Frontal cortex (tissue), 4 donors: ENCODE data around the gene CBFA2T2. TPM values are rescaled to one million over a fixed set of nuclear protein-coding genes. Genes with fewer than 3 reads are reported as not detected.
A peak's percentile ranks its signal among the peaks of the same experiment; 100 is the strongest.
"Not testable (repeated sequence)": the region's sequence is repeated elsewhere in the genome, so short reads cannot be mapped to it uniquely, and the experiment has no call there.

Experiments used
- DNase-seq, 2 donors: peaks; one replicate each; pipeline ENCODE4 v3.0.0; 2012; ENCODE audit warnings: low spot score in 2 of 2
- FAIRE-seq: peaks from 2 replicates; lab custom pipeline; 2012; peaks lifted over from hg19 to GRCh38; lab: Jason Lieb, UNC
- total RNA-seq: library from RNA; depleted of rRNA; stranded (reverse); fragments of >200 nt; gene quantifications from one replicate; pipeline ENCODE4 v1.2.3, GENCODE V29; 2014
- donor health status: control.
- donor health status: control.
- donor health status: control.

The CBFA2T2 gene
- total RNA-seq, 1 donor from 2014 or later = 24.9 TPM

DNA sequence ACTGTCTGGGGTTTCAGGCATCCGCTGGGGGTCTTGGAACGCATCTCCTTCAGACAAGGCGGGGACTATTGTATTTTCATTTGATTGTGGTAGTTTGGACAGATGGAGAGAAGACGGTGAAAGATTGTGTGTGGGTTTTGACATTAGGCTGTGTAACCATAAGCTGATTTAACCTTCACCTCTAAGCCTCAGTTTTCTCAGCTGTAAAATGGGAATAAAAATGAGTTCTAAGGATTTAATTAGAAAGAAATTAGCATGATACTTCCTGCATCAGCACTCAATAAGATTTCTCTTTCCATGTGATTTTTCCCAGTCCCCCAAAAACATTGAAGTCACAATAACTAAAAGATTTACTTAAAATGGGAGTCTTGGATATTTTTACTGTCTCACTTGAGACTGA is 78.1 kb downstream of the CBFA2T2 start:
- no peak for DNase-seq
- FAIRE-seq = no peak

GRCh38 chr20:33568378-33568777 is 78.5 kb downstream of the CBFA2T2 start:
- DNase-seq = peak in 1 of 2 donors; percentile 12
- no peak for FAIRE-seq

- DNase-seq (no peak), FAIRE-seq (no peak)
Measured at GRCh38 chr20:33568868-33569801, 79.2 kb downstream of the CBFA2T2 start.

GRCh38 chr20:33569802-33570391 is 80.0 kb downstream of the CBFA2T2 start:
- no peak for FAIRE-seq
- no peak for DNase-seq

DNA sequence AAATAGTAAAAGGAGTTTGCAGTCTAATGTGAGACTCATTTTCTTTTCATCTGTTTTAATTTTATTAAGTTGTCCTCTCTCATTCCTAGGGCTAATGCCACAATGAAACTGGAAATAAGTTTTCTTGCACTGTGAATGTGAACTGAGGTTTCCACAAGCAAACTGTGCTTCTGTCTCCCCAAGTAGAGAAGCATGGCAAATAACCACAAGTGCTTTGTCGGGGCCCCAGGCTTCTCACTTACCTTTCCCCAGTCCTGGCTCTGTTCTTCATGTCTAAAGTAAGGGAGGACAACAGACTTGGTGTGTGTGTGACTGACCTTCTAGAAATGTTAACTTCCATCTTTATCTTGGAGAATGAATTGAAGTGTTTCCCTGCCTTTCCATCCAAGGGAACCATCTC is 80.8 kb downstream of the CBFA2T2 start:
- no peak for FAIRE-seq
- DNase-seq = no peak

DNA sequence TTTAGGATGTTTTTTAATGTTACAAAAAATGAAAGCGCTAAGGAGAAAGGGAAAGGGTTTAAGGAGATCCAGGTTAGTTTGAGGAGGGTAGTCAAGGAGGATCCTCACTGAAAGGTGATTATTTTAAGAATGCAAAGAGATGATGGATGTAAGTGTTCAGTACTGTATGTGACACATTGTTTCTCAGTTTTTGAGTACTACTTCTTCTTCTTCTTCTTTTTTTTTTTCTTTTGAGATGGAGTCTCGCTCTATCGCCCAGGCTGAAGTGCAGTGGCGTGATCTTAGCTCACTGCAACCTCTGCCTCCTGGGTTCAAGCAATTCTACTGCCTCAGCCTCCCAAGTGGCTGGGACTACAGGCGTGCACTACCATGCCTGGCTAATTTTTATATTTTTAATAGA is 83.4 kb downstream of the CBFA2T2 start:
- not testable (repeated sequence) for DNase-seq, FAIRE-seq

DNA sequence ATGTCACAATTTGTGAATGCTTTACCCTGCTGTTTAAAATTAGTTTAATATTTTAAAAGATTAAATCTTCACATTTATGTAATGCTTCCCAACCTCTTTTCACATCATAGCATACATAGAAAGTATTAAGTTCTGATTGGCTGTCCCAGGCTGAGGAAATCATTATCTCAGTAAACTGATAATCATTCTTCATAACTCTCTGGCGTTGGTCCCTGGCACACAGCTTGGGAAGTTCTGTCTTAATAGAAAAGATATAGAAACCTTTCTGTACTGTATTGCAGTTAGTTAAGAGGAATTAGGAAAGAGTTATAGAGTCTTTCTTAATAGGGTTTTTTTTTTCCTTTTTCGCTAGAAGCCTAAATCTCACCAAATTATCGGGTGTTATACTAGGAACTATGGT is 85.4 kb downstream of the CBFA2T2 start:
- no peak for DNase-seq
- FAIRE-seq = no peak

- DNase-seq = no peak
- no peak for FAIRE-seq
Measured at GRCh38 chr20:33576432-33577125, 86.7 kb downstream of the CBFA2T2 start.

DNA sequence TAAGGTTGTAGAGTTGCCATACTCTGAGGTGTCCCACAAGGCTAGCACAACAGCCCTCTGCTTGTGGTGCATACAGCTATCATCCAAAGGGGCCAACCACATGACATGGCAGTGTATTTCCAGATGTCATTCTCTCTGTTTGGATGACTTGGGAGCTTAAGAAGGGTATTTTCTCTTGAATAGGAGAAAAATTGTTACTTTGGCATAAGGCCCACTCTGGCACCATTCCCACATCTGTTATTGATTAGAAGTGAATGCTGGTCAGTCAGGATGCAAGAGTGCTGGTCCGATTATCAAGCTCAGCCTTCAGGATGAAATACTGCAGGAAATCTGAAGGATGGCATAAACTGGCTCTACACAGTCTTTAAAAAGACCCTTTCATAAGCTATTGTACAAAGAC is 88.6 kb downstream of the CBFA2T2 start:
- DNase-seq = no peak
- FAIRE-seq = no peak

- FAIRE-seq = peak; percentile 30
Measured at GRCh38 chr20:33583143-33583542, 93.2 kb downstream of the CBFA2T2 start.

DNA sequence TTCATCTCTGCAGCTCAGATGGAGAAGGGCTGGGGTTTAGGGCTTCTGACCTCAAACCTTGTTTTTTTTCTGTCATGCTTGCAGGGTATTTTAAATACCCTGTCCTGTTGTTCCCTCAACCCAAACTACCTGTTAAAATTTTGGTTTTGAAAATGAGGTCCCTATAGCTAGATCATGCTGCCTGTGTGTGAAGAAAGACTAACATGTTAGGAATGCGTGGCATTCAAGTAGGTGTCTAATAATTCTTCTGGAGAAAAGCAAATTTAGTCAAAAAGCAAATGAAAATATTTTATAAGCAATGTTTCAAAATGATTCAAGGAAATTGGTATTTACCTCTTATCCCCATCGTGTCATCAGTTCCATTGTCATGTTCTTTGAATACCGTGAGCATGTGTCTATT is 95.1 kb downstream of the CBFA2T2 start:
- FAIRE-seq (no peak), DNase-seq (no peak)

More at GRCh38 chr20:33583143-33583542, 93.2 kb downstream of the CBFA2T2 start:
- DNase-seq = no peak

DNA sequence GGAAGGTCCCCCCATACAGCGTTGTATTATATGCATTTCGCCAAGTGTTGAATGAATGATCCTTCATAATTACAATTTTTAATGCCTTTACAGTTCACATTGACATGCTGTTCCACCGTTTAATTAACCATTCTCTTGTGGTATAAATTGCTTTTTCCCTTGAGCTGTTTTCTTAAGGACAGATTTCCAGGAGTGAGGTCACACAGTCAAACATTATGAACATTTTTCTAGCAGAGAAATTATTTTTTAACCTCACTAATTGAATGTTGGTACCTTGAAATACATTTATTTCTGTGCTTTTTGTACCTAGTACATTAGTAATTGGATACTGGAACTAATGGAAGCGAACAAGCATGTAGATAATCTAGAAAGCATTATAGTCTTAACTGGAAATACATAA is 95.5 kb downstream of the CBFA2T2 start:
- DNase-seq = no peak
- FAIRE-seq = no peak

GRCh38 chr20:33589059-33589458 is 99.2 kb downstream of the CBFA2T2 start:
- FAIRE-seq (no peak), DNase-seq (no peak)

- not testable (repeated sequence) for FAIRE-seq, DNase-seq
Measured at GRCh38 chr20:33591901-33592300, 102.0 kb downstream of the CBFA2T2 start.

DNA sequence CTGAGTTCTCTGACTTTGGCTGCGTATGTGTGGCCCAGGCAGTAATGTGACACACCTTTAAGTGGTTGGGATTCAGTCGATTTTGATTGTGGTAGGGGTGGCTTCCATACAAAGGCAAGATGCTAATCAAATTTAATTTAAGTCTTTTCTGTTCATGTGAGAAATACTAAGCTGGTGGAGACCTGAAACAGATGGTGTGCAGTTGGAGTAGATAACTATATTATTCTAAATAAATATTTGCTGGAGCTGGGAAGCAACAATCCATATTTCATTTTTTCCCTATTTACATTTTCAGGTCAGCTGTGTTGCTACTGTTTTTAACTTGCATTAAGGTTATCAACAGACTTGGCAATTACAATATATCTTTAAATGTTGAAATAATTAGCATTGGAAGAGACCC is 104.8 kb downstream of the CBFA2T2 start:
- DNase-seq (no peak), FAIRE-seq (no peak)

- no peak for FAIRE-seq
- DNase-seq = no peak
Measured at GRCh38 chr20:33600414-33600813, 110.5 kb downstream of the CBFA2T2 start.

GRCh38 chr20:33600981-33601380 is 111.1 kb downstream of the CBFA2T2 start:
- no peak for DNase-seq
- no peak for FAIRE-seq

DNA sequence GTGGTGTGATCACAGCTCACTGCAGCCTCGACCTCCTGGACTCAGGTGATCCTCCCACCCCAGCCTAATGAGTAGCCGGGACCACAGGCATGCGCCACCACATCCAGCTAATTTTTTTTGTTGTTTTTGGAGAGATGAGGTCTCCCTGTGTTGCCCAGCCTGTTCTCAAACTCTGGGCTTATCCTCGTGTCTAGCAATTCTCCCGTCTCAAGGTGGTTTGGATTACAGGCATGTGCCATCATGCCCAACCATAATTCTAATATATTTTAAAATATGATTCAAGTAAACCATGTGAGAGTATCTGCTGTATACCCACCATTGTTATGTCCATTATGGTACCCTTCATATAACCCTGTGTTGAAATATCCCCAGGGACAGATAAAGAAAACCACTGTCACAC is 112.0 kb downstream of the CBFA2T2 start:
- DNase-seq = no peak
- FAIRE-seq = no peak

DNA sequence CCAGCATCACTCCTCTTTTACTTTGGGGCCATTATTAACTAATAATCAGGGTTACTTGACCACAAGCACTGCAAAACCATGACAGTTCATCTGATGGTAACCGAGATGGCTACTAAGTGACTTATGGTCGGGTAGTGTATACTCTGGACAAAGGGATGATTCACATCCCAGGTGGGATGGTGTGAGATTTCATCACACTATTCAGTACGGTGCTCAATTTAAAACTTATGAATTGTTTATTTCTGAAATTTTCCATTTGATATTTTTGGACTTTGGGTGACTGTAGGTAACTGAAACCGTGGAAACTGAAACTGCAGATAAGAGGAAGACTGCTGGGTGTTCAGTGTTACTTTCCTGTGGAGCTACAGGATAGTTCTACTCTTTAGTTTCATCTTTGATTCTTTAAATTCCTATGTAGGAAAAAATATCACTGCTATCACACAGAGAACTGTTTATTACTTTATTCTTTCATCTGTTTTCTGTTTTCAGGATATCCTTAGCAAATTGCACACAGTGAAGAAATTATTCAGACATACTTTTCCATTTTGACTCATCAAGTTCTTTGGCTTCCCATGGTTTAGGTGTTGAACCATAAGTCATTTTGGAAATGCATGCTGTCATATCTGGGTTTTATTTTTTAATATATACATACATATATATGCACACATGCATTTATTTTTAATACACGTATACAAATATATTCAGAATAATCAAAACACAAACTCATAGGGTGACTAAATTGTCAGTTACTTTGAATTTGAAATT is 113.1 kb downstream of the CBFA2T2 start:
- FAIRE-seq = no peak

More for the DNA sequence above, 113.1 kb downstream of the CBFA2T2 start:
- no peak for DNase-seq
